GM12891 (cell line): ENCODE results near the gene WNT4.

Experiments
- POLR2A ChIP-seq: IDR thresholded peaks from 2 replicates; pipeline ENCODE4 v1.6.1; 2011; ENCODE audit warnings: low read depth, low read length, control low read depth
- POLR2AphosphoS5 ChIP-seq: IDR thresholded peaks from 2 replicates; pipeline ENCODE4 v1.6.1; 2011; ENCODE audit warnings: low read depth, low read length, control low read depth
- TAF1 ChIP-seq: IDR thresholded peaks from 2 replicates; pipeline ENCODE4 v1.6.1; 2011; ENCODE audit warnings: low read depth, low read length, control low read depth

DNA sequence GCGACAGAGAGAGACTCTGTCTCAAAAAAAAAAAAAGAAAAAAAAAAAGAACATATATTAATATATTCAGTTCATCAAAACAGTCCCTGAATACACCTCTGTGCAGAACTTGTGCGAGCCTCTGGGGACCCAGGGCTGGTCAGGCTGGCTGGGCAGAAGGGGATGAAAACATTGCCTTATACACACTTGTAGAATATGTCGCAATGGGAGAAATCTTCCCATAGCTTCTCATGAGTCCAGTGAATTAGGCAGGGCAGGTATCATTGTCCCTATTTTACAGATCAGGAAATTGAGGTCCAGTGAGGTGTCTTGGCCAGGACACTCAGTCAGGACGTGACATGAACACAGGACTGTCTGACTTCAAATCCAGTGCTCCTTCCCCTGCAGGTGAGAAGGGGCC lies 12.6 kb upstream of the WNT4 start:
- no peak for TF ChIP-seq POLR2A
- no peak for TF ChIP-seq POLR2AphosphoS5
- TF ChIP-seq TAF1, result no peak
